HG03060 (cell line): ENCODE data around the gene TMEM72.

ENCODE experiments used
- ATAC-seq: cut with Tn5 transposase; IDR thresholded peaks from one replicate; pipeline ENCODE4 v1.9.1; 2021; ENCODE audit warnings: low read depth, moderate number of reproducible peaks; ENCODE audit not compliant: unreplicated experiment

Gene TMEM72

GRCh38 chr10:44914891-44915290 is 3.8 kb downstream of the TMEM72 start:
- ATAC-seq, result no peak

GRCh38 chr10:44916429-44916828 is 5.3 kb downstream of the TMEM72 start:
- ATAC-seq, result no peak

GRCh38 chr10:44917848-44918247 is 6.7 kb downstream of the TMEM72 start:
- no peak for ATAC-seq

- no peak for ATAC-seq
Measured at GRCh38 chr10:44920252-44920651, 9.1 kb downstream of the TMEM72 start.

- ATAC-seq, result no peak
Measured at GRCh38 chr10:44921061-44921460, 9.9 kb downstream of the TMEM72 start.

GRCh38 chr10:44921506-44921905 is 10.4 kb downstream of the TMEM72 start:
- ATAC-seq, result no peak

- ATAC-seq, result no peak
Measured at GRCh38 chr10:44922021-44922420, 10.9 kb downstream of the TMEM72 start.

GRCh38 chr10:44922796-44923545 is 11.8 kb downstream of the TMEM72 start:
- no peak for ATAC-seq

- ATAC-seq, result no peak
Measured at GRCh38 chr10:44923611-44924010, 12.5 kb downstream of the TMEM72 start.

GRCh38 chr10:44924261-44925040 is 13.3 kb downstream of the TMEM72 start:
- no peak for ATAC-seq

GRCh38 chr10:44925224-44925623 is 14.1 kb downstream of the TMEM72 start:
- no peak for ATAC-seq

- no peak for ATAC-seq
Measured at GRCh38 chr10:44925811-44926750, 14.9 kb downstream of the TMEM72 start.

GRCh38 chr10:44926751-44927351 is 15.7 kb downstream of the TMEM72 start:
- ATAC-seq, result no peak

- no peak for ATAC-seq
Measured at GRCh38 chr10:44927352-44927751, 16.2 kb downstream of the TMEM72 start.

- no peak for ATAC-seq
Measured at GRCh38 chr10:44928462-44928861, 17.3 kb downstream of the TMEM72 start.

- no peak for ATAC-seq
Measured at GRCh38 chr10:44929356-44930255, 18.5 kb downstream of the TMEM72 start.

GRCh38 chr10:44930904-44931620 is 19.9 kb downstream of the TMEM72 start:
- ATAC-seq, result no peak

- no peak for ATAC-seq
Measured at GRCh38 chr10:44931621-44932516, 20.7 kb downstream of the TMEM72 start.
